Measurements from ENCODE around the gene RSRP1. TPM values are rescaled to one million over a fixed set of nuclear protein-coding genes. Genes with fewer than 3 reads are reported as not detected.

RSRP1 gene
- total RNA-seq, 6 experiments from 2014 or later, result 63.4 to 85.2 (median 81.6) TPM

DNA sequence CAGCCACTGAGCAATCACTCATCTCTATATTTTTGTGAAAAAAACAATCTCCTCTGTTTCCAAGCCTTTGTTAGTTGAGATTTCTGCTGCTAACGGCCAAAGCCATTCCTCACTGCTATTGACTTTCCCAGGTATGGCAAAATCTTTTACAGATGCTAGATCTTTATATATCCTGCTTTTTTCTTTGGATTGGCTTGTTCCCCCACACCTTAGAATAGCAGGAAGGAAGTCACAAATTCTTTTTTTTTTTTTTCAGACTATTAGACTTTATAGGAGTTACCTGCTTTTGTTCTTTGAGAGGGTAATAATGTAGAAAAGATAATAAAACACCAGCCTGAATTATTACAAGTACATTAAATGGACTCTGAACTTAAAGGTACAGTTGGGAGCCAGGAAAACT is 39.2 kb downstream of the RSRP1 start:
- H3K27me3 Mint-ChIP-seq (ENCODE audit: insufficient read depth), result peaks cover 13% of the 10 kb centered on the region
- no peak overlapping the region for H3K4me3 Mint-ChIP-seq
- peaks cover 18% of the 10 kb centered on the region for H3K4me1 Mint-ChIP-seq (ENCODE audit: low read depth)
- no peaks in the 10 kb centered on the region for H3K36me3 Mint-ChIP-seq (ENCODE audit: low read depth)
- TF ChIP-seq, protein P1, sequence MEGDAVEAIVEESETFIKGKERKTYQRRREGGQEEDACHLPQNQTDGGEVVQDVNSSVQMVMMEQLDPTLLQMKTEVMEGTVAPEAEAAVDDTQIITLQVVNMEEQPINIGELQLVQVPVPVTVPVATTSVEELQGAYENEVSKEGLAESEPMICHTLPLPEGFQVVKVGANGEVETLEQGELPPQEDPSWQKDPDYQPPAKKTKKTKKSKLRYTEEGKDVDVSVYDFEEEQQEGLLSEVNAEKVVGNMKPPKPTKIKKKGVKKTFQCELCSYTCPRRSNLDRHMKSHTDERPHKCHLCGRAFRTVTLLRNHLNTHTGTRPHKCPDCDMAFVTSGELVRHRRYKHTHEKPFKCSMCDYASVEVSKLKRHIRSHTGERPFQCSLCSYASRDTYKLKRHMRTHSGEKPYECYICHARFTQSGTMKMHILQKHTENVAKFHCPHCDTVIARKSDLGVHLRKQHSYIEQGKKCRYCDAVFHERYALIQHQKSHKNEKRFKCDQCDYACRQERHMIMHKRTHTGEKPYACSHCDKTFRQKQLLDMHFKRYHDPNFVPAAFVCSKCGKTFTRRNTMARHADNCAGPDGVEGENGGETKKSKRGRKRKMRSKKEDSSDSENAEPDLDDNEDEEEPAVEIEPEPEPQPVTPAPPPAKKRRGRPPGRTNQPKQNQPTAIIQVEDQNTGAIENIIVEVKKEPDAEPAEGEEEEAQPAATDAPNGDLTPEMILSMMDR (IDR thresholded peaks at IDR 0.05), result no peak
- no peak for DNase-seq
- H3K9me3 Mint-ChIP-seq, result no peaks in the 10 kb centered on the region
- H3K27ac Mint-ChIP-seq, result no peak overlapping the region

DNA sequence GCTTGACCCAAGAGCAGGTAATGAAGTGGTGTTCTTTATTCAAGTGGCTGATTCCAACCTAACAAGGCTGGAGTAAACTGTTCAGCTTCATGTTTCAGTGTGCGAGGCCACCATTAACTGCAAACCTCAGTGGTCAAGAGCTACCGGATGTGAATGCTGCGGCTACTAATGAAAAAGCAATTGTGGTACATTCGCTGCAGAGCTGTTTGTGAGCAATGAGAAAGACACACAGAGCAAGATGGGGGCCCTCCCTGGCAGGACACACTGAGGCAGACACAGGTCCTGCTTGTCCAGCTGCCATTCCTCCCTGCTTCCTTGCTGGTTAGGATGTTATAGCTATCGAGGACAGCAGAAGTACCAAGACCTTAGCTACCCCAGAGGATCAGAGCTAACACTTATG is 41.1 kb downstream of the RSRP1 start:
- TF ChIP-seq, protein P1 (IDR thresholded peaks at IDR 0.05), result no peak
- peaks cover 18% of the 10 kb centered on the region for H3K4me1 Mint-ChIP-seq (ENCODE audit: low read depth)
- H3K27me3 Mint-ChIP-seq (ENCODE audit: insufficient read depth), result peaks cover 28% of the 10 kb centered on the region
- no peak overlapping the region for H3K4me3 Mint-ChIP-seq
- H3K36me3 Mint-ChIP-seq (ENCODE audit: low read depth), result no peaks in the 10 kb centered on the region
- H3K27ac Mint-ChIP-seq, result no peak overlapping the region
- H3K9me3 Mint-ChIP-seq, result no peaks in the 10 kb centered on the region
- no peak for DNase-seq

GRCh38 chr1:25205786-25206185 is 41.5 kb downstream of the RSRP1 start:
- H3K27ac Mint-ChIP-seq, result no peak overlapping the region
- no peaks in the 10 kb centered on the region for H3K36me3 Mint-ChIP-seq (ENCODE audit: low read depth)
- DNase-seq, result no peak
- H3K4me1 Mint-ChIP-seq (ENCODE audit: low read depth), result peaks cover 18% of the 10 kb centered on the region
- TF ChIP-seq, protein P1 (IDR thresholded peaks at IDR 0.05), result no peak
- peaks cover 32% of the 10 kb centered on the region for H3K27me3 Mint-ChIP-seq (ENCODE audit: insufficient read depth)
- H3K4me3 Mint-ChIP-seq, result no peak overlapping the region; the same call in 1 of the 2 replicates
- H3K9me3 Mint-ChIP-seq, result no peaks in the 10 kb centered on the region

DNA sequence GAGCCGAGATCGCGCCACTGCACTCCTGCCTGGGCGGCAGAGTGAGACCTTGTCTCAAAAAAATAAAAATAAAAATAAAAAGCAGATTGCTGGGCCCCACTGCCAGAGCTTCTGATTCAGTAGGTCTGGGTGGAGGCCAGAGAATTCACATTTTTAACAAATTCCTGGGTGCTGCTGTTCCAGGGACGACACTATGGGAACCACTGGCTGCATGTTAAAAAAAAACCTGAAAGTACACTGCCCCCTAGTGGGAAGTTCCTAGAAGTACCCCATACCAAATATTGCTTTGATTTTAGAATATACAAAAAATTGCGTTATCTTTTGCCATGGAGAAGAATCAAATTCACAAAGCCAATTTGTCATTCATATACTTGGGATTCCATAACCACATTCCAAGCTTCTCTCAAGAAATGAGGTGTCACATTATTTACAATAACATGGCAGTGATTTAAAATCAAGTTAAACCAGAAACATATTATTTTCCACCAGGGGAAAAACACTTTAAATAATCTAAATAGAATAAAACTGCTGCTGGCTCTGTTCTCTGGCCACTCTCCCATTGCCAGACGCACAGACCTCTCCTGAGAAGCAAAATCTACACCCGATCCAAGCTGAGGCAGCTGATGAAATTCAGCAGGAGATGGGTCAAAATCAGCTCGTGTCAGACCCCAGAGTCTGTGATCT is 42.3 kb downstream of the RSRP1 start:
- Mint-ChIP-seq H3K9me3 (no peaks in the 10 kb centered on the region), H3K4me3 (peak overlapping the region; percentile 40; the same call in 1 of the 2 replicates), H3K36me3 (ENCODE audit: low read depth) (no peaks in the 10 kb centered on the region), H3K27me3 (ENCODE audit: insufficient read depth) (peaks cover 34% of the 10 kb centered on the region), H3K27ac (no peak overlapping the region), H3K4me1 (ENCODE audit: low read depth) (peaks cover 18% of the 10 kb centered on the region)
- DNase-seq, result peak; percentile 74
- TF ChIP-seq, protein P1 (IDR thresholded peaks at IDR 0.05), result peak; percentile 95

DNA sequence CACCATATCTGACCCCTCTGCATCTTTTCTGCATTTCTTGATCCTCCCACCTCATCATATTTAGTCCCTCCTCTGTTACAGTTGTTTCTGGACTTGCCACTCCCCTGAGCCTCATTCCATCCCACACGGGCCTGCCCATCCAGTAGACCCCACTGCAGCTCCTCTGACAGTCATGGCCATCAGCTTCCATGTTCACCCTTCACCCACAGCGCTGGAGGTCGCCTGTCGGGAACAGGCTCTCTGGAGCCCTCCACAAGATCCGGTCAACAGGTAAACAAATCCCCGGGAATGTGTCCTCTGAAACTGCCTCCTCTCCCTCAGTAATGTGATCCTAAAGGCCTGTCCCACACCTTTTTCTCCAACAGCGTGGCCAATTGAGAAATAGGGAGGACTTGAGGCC is 46.2 kb downstream of the RSRP1 start:
- DNase-seq, result no peak
- H3K36me3 Mint-ChIP-seq (ENCODE audit: low read depth), result no peaks in the 10 kb centered on the region
- TF ChIP-seq, protein P1 (IDR thresholded peaks at IDR 0.05), result no peak
- peaks cover 58% of the 10 kb centered on the region for H3K27me3 Mint-ChIP-seq (ENCODE audit: insufficient read depth)
- no peak overlapping the region for H3K4me3 Mint-ChIP-seq
- H3K27ac Mint-ChIP-seq, result no peak overlapping the region
- H3K4me1 Mint-ChIP-seq (ENCODE audit: low read depth), result peaks cover 12% of the 10 kb centered on the region
- H3K9me3 Mint-ChIP-seq, result no peaks in the 10 kb centered on the region

All from HFFc6 (cell line).